ENCODE results near the gene RALBP1. TPM values are rescaled to one million over a fixed set of nuclear protein-coding genes. Genes with fewer than 3 reads are reported as not detected.

The RALBP1 gene
- total RNA-seq, 1 donor from 2014 or later: 45.2 TPM

DNA sequence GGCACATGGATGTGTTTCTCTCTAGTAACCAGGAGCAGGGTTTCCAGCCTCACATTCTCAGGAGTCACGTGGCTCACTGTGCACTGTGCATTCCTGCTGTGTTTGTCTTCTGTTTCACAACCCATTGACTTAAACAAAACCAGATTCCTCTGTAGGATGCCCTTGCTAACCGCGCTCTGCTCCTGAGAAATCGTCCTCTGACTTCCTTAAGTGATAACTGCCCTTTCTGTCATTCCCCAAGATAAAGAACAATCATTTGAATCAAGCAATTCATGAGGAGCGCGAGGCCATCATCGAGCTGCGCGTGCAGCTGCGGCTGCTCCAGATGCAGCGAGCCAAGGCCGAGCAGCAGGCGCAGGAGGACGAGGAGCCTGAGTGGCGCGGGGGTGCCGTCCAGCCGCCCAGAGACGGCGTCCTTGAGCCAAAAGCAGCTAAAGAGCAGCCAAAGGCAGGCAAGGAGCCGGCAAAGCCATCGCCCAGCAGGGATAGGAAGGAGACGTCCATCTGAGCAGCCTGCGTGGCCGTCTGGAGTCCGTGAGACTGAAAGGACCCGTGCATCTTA, 60.2 kb downstream of the RALBP1 start:
- no peak for DNase-seq
- peak; percentile 12 for ATAC-seq (ENCODE audit: poor library complexity)
- intact Hi-C loops (cut with DNase I): no loop called here

DNA sequence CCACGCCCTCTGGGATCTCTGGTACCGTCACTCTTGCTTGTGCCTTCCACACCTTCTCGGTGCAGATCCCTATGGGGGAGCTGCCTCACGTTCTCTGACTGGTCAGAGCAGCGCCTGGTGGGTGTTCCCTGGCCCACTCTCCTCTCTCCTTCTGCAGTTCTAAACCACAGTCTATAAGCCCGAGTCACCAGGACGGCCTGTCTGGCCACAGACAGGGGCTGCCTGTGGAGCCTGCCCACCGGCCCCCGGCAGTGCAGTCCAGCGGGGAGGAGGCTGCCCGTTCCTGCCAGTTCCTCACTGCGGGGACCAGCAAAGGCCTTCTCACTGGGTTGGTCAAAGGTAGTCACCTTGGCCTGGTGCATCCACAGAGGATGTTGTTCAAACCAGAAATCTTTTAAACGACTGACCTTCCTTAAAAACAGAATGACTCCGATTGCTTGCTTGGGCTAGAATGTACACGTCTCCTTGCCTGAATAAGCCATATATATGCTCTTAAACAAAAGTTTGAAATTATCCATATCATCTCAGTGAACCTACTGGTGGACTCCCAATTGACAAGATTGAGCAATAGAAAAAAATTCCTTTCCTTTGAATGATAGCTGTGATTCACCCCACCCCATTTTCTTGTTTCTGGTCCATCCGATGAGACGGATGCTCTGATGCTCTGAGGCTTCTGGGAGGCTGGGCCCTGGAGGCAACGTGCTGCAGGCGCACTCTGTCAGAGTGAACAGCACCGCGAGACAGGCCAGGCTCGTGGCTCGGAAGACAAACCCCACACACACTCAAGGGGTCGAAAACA, 61.2 kb downstream of the RALBP1 start:
- DNase-seq: no peak
- no peak for ATAC-seq (ENCODE audit: poor library complexity)
- intact Hi-C loops (cut with DNase I): no loop called here

DNA sequence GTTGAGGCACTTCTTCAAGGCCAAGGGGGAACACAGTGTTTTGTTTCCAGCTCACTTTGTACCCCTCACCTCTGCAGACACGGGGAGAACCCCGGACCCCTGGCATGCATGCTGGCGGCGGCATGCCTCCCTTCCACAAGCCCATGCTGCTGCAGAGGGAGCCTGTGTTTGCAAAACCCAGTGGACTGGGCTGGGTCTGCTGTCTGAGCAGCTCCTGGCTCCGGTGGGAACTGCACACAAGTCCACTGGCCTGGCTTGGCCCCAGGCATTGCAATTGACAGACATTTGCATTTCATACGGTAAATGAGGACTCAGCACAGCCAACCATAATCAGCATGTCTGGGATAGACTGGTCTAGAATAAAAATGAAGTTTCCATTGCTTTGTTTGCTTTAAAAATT, 62.4 kb downstream of the RALBP1 start:
- DNase-seq: no peak
- ATAC-seq (ENCODE audit: poor library complexity): no peak
- intact Hi-C loops (cut with DNase I): no loop called here

DNA sequence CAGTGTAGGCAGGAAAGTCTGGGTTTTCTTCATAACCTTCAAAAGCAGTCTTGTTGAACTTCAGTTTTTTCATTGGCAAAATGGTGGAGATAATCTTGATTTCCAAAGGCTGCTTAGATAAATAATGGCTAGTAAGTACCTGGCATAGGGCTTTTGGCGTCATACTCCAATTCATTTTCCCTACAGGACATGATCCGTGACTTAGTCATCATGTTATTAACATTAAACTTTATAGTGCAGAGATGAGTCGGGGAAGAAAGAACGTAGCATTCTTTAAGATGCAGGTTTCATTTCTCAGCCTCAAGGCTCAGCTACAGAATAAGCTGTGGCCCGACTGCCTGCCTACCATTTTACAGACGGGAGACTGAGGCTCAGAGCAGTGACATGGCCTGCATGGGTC, 64.0 kb downstream of the RALBP1 start:
- no peak for ATAC-seq (ENCODE audit: poor library complexity)
- intact Hi-C loops (cut with DNase I): no loop called here
- DNase-seq: no peak

DNA sequence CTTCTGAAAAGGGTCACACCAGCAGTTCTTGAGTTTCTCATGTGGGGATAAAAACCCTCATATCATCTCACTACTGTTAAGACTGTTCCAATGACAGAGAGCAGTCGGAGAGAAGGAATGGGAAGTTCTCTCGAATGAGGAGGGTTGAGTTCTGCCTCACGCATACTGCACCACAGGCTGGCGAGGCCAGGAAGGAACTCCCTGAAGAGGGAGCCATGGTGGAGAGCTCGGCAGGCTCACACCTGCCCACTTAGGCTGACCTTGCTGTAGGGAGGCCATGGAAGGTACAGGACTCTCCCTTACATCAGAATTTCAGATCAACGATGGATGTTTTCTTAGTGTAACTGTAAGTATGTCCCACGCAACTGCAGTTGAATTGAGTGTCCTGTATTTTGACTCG, 64.6 kb downstream of the RALBP1 start:
- no peak for DNase-seq
- intact Hi-C loops (cut with DNase I): no loop called here
- ATAC-seq (ENCODE audit: poor library complexity): no peak

DNA sequence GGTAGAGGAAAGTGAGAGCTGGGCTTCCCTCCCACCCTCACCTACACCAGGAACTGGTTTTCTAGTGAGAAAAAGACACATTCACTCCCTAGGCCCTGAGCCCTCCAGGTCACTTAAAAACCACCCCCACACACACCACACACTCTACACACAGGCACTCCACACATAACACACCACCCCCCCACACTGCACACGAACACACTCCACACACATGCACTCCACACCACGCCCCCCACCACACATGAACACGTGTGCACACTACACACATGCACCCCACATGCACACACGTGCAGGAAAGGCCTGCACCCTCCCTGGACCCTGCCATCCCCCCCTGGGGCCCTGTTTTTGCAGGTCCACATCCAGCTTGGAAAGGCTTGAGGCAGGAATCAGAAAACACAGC, 67.6 kb downstream of the RALBP1 start:
- ATAC-seq (ENCODE audit: poor library complexity): no peak
- no peak for DNase-seq
- intact Hi-C loops (cut with DNase I): no loop called here

DNA sequence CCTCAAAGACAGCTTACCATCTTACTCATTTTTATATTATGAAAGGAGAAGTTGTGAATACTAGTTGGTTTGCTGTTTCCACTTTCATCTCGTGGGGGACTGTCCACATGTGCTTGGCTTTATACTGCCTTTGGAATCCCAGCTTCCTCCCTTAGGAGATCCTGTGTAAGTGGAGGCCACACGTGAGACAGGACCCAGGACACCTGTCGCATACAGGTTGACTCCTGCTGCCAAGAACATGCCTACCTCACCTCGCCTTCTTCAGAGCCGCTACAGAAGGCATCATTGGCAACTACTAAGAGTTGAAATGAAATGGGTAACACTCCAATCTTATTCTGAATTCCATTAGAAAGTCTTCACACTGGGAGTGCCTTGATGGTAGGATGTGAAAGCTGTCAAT, 69.7 kb downstream of the RALBP1 start:
- DNase-seq (no peak), ATAC-seq (ENCODE audit: poor library complexity) (no peak)
- intact Hi-C loops (cut with DNase I): no loop called here

DNA sequence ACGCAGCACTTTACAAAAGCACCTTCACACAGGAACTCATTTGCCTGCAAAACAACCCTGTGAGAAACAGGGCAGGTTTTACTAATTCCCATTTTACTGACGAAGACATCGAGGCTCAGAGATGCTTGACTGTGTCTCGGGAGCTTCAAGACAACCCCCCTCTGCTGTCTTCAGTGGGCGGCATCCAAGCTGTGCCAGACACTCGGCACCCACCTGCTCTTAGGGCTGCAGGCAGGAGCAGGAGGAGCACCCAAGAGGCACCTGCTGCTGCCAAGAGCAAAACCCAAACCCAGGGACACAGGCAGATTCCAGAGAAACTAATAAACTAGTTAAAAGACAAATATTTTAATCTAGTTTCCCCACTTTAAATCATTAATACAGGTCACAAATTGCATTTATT, 71.2 kb downstream of the RALBP1 start:
- intact Hi-C loops (cut with DNase I): no loop called here
- DNase-seq (no peak), ATAC-seq (ENCODE audit: poor library complexity) (no peak)

DNA sequence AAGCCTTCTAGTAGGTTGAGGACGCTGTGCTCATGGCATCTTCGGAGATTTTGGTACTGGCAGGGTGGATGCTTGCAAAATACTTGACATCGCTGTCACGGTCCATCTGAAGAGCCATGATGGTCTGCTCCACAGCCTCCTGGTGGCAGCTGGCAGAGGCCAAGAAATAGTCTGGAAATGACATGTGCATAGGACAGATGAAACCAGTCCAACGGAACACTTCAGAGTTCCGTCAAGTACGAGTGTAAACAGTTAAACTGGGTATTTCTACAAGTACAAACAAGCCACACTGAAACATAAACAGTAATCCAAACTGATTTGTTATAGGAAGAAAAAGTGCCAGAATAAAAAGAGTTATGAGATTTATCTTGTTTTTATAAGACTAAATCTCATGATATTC, 72.5 kb downstream of the RALBP1 start:
- intact Hi-C loops (cut with DNase I): no loop called here
- DNase-seq (no peak), ATAC-seq (ENCODE audit: poor library complexity) (no peak)

DNA sequence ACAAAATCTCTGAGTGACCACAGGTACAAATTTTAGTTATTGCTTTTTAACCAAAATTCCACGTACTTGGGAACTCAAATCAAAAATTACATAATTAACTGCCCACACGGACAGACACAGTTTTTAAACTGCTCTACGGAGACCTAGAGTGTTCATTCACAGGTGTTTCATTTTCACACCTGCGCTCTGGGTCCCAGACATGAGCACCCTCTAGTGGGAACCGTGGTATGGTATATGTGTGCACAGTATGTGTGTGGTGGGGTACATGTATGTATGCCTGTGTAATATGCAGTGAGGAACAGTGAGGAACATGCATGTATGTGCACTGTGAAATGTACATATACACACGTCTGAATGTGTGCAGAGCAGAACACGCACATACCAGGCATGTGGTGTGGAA, 74.1 kb downstream of the RALBP1 start:
- ATAC-seq (ENCODE audit: poor library complexity): no peak
- intact Hi-C loops (cut with DNase I): no loop called here

DNA sequence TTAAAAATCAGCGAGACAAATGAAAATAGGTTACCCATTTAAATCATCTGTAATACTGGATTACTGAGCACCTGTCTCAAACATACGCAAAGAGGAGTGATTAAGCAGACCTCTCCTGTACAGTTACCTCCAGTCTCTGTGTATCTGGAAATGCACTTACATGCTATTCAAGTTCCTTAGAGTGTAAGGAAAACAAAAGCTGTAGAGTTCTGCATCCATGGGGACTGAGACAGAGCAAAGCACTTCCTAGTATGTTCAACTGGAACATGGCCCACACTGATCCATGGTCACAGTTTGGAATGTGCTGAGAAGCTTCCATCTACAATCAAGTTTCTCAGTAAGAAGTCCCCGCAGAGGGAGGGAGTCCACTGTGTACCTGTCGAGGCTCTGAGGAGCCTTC, 75.1 kb downstream of the RALBP1 start:
- intact Hi-C loops (cut with DNase I): no loop called here
- DNase-seq: no peak
- no peak for ATAC-seq (ENCODE audit: poor library complexity)

More for the DNA sequence above, 74.1 kb downstream of the RALBP1 start:
- no peak for DNase-seq

DNA sequence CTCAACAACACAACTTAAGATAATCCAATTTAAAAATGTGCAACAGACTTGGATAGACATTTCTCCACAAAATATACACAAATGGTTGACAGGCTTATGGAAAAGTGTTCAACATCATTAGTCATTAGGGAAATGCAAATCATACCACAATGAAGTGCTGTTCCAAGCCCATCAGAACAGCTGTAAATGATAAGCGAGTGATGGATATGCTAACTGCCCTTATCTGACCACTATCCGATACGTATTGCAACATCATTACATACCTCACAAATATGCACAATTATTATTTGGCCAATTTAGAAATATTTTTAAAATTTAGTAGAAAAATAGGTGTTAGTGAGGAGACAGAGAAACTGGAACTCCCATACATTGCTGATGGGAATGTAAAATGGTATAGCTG, 76.9 kb downstream of the RALBP1 start:
- ATAC-seq (ENCODE audit: poor library complexity) (no peak), DNase-seq (no peak)
- intact Hi-C loops (cut with DNase I): no loop called here

DNA sequence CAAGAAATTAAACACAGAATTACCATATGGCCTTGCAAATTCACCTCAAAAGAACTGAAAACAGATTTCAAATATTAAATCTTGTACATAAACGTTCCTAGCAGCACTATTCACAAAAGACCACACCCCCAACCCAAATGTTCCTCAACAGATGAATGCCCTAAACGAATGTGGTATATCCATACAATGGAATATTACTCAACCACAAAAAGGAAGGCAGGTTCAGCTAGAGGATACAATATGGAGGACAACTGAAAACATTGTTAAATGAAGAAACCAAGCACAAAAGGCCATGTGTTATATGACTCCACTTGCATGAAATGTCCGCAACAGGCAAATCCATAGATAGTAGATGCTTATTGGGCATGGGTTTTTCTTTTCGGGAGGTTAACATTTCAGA, 77.3 kb downstream of the RALBP1 start:
- ATAC-seq (ENCODE audit: poor library complexity): no peak
- no peak for DNase-seq
- intact Hi-C loops (cut with DNase I): no loop called here

DNA sequence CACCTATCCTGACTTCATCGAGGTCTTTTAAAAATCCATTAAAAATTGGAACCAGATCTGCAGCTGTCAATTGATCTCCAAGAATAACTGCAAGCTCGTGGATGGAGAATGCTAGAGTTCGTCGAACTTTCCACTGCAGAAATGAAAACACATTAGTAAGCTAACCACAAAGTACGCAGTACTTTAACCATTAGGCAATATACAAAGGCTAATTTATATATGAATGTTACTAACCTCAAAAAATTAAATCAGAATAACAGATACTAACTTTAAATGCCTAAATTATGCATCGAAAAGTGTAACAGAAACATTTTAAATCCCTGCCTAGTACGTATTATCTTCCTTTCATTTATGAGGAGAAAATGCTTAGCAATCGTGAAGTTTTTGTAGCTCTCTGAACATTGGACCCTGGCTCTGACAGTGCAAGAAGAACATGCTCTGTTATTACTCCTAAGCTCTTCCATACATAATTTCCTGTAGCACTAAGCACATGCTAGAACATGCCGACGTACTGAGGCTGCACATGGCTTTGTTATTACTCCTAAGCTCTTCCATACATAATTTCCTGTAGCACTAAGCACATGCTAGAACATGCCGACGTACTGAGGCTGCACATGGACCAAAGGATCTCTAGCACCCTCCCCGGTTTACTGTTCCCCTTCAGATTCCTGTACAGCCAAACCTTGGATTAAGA, 82.1 kb downstream of the RALBP1 start:
- ATAC-seq (ENCODE audit: poor library complexity) (no peak), DNase-seq (no peak)
- intact Hi-C loops (cut with DNase I): no loop called here

DNA sequence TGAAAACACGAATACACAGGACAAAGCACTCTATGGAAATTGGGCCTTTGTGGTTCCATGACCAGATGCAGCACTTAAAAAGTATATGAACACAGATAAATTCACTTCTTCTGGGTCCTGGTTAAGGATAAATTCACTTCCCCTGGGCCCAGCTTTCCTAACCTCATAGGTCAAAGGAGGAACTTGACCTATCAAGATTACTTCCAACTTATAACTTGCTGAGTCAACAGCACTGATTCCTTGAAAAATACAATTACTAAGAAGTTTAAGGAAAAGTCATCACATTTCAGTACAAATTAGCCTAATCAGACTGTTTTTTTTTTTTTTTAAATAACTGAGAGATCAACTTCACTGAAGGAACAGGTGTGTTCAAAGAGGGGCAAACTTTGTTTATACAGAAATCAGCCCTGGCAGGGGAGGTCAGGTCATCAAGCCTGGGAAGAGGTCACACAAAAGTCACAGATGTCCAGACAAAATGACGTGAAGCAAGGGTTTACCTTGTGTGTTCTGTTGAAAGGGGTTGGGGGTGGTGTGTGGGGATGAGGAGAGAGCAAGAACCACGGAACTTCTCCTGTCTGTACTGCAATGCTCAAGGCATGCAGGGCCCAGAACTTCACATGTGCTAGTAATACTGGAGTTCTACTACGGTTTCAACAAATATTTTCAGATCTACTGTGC, 83.2 kb downstream of the RALBP1 start:
- DNase-seq (no peak), ATAC-seq (ENCODE audit: poor library complexity) (no peak)
- intact Hi-C loops (cut with DNase I): no loop called here

DNA sequence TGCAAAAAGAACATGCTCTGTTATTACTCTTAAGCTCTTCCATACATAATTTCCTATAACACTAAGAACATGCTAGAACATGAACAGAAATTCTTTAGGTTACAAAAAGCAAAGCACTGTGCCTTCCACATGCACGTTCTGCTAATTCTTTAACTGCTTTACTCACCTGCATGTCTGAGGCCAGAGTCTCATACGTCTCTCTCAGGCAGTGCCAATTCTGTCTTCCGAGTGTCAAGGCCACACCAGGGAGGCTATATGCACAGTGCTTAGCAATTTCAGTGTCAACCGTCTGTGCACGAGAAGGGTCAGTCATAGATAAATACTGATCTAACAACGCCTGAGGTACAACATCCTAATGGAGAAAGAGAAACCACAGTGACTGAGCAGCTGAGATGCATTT, 83.9 kb downstream of the RALBP1 start:
- ATAC-seq (ENCODE audit: poor library complexity) (no peak), DNase-seq (no peak)
- intact Hi-C loops (cut with DNase I): no loop called here

DNA sequence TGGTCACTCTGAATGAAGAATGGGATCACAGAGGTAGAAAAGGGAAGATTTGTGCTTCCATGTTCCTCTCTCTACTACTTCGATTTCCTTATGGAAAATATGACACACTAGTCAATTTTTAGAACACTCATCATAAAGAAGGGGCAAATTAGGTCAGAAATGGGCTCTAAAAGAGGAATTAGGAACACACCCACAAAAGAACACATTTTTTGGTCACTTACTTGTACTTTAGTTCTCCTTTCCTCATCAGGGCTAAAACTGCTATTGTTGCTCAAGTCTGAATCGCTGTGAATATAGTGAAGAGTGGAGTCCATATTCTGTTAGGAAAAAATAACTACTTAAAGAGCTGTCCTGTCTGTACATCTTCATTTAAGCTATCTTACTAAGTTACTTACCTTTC, 86.4 kb downstream of the RALBP1 start:
- ATAC-seq (ENCODE audit: poor library complexity): peak; percentile 25
- intact Hi-C loops (cut with DNase I): no loop called here
- DNase-seq: no peak

DNA sequence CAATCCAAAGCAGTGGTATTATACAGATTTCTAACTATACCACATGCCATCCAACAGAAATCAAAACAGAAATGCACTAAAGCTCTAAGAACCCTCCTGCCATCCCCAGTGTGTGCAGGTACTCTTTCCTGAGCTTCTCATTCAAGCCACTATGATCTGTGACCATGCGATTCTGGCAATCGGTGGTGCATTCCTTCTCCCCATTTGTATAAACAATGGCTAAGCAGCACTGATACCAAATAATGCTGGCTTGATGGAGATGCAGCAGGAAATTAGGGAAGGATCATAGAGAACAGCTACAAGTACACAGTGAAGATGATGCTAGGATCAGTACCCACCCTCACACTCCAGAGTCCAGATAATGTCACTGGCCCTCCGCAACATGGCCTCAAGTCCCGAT, 87.3 kb downstream of the RALBP1 start:
- no peak for ATAC-seq (ENCODE audit: poor library complexity)
- intact Hi-C loops (cut with DNase I): no loop called here
- no peak for DNase-seq

DNA sequence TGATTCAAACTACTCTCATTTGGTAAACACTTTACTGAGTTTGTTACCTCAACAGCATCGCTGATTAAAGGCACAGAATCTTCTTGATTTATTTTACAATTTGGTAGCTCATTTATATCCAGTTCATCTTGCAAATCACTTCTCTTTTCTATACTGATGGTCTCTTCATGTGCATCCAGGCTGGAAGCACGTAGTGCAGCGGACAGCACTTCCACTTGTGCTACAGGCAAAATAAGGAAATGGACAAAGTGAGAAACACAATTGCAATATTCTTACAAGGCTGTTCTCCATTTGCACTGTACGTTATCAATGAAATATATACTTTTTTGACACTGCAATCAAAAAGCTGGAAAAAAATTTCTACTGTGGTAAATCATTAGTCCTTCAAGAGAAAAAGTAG, 88.0 kb downstream of the RALBP1 start:
- DNase-seq: no peak
- ATAC-seq (ENCODE audit: poor library complexity): no peak
- intact Hi-C loops (cut with DNase I): no loop called here

DNA sequence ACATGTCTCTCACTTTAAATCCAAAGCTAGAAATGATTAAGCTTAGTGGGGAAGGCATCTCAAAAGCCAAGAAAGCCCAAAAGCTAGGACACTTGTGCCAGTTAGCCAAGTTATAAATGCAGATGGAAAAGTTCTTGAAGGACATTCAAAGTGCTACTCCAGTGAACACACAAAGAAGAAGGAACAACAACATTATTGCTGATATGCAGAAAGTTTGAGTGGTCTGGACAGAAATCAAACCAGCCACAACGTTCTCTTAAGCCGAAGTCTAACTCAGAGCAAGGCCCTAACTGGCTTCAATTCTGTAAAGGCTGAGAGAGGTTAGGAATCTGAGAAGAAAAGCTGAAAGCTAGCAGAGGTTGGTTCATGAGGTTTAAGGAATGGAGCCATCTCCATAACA, 90.1 kb downstream of the RALBP1 start:
- intact Hi-C loops (cut with DNase I): no loop called here
- ATAC-seq (ENCODE audit: poor library complexity): peak; percentile 20
- no peak for DNase-seq
